ENCODE measurements around the gene E2F8.

DNA sequence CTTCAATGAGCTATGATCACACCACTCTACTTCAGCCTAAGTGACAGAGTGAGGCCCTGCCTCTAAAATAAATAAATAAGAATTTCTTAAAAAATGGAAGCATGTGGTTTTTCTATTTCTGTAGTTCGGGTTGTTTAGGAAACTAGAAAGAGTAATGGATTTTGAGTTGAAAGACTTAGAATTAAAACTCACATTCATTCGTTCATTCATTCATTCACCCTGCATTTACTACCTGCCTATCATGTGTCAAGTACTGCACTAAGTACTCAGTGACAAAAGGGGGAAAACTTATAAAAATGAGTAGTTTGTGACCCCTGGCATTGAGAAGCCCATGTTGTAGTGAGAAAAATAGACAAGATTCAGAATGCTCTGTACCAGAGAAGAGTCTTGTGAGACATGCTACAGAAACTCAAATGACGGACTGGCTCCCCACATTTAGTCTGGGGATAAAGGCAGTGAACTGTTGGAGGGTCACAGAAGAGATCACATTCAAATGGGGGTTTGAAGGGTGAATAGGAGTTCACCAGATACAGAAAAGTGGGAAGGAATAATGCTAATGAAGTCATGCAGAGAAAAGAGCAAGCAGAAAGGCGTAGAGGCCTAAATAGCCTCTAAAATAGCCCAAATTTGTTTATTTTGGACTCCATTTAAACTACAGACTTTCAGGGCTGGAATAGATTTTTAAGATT lies 46.0 kb downstream of the E2F8 start:
- TF ChIP-seq, protein P1, sequence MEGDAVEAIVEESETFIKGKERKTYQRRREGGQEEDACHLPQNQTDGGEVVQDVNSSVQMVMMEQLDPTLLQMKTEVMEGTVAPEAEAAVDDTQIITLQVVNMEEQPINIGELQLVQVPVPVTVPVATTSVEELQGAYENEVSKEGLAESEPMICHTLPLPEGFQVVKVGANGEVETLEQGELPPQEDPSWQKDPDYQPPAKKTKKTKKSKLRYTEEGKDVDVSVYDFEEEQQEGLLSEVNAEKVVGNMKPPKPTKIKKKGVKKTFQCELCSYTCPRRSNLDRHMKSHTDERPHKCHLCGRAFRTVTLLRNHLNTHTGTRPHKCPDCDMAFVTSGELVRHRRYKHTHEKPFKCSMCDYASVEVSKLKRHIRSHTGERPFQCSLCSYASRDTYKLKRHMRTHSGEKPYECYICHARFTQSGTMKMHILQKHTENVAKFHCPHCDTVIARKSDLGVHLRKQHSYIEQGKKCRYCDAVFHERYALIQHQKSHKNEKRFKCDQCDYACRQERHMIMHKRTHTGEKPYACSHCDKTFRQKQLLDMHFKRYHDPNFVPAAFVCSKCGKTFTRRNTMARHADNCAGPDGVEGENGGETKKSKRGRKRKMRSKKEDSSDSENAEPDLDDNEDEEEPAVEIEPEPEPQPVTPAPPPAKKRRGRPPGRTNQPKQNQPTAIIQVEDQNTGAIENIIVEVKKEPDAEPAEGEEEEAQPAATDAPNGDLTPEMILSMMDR (IDR thresholded peaks at IDR 0.05 in 2 of 3, conservative IDR thresholded peaks at IDR 0.05 in 1 of 3; ENCODE audit: control insufficient read depth in 2 of 3, extremely low read depth in 1 of 3, insufficient read depth in 1 of 3, low read depth in 3 of 3, low read length in 3 of 3), result no peak
- TF ChIP-seq NRF1 (conservative IDR thresholded peaks at IDR 0.05; ENCODE audit: low read depth, low read length) (no peak), POLR2AphosphoS5 (IDR thresholded peaks at IDR 0.05; ENCODE audit: low read length) (no peak), MEF2A (IDR thresholded peaks at IDR 0.05; ENCODE audit: insufficient read depth, low read depth, low read length) (no peak)
- TF ChIP-seq, protein P2, sequence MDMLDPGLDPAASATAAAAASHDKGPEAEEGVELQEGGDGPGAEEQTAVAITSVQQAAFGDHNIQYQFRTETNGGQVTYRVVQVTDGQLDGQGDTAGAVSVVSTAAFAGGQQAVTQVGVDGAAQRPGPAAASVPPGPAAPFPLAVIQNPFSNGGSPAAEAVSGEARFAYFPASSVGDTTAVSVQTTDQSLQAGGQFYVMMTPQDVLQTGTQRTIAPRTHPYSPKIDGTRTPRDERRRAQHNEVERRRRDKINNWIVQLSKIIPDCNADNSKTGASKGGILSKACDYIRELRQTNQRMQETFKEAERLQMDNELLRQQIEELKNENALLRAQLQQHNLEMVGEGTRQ (IDR thresholded peaks at IDR 0.05; ENCODE audit: borderline replicate concordance, low read depth, low read length), result no peak
